ENCODE results near the gene STAT5A. TPM values are rescaled to one million over a fixed set of nuclear protein-coding genes. Genes with fewer than 3 reads are reported as not detected.

Gene STAT5A
- total and polyA plus RNA-seq, 2 donors from 2014 or later: 11.5 to 47.9 TPM

- H3K9me3 ChIP-seq (ENCODE audit: control insufficient read depth in 2 of 3, insufficient read depth in 1 of 3, low read length in 3 of 3): no peaks in the 10 kb centered on the region
- FAIRE-seq (no peak), DNase-seq (peak; percentile 53 to 89 (median 81))
- TF ChIP-seq, protein P1, sequence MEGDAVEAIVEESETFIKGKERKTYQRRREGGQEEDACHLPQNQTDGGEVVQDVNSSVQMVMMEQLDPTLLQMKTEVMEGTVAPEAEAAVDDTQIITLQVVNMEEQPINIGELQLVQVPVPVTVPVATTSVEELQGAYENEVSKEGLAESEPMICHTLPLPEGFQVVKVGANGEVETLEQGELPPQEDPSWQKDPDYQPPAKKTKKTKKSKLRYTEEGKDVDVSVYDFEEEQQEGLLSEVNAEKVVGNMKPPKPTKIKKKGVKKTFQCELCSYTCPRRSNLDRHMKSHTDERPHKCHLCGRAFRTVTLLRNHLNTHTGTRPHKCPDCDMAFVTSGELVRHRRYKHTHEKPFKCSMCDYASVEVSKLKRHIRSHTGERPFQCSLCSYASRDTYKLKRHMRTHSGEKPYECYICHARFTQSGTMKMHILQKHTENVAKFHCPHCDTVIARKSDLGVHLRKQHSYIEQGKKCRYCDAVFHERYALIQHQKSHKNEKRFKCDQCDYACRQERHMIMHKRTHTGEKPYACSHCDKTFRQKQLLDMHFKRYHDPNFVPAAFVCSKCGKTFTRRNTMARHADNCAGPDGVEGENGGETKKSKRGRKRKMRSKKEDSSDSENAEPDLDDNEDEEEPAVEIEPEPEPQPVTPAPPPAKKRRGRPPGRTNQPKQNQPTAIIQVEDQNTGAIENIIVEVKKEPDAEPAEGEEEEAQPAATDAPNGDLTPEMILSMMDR (IDR thresholded peaks at IDR 0.05; ENCODE audit: borderline replicate concordance, extremely low read depth, insufficient read depth): no peak
- no peaks in the 10 kb centered on the region for H3K36me3 ChIP-seq (ENCODE audit: control insufficient read depth in 2 of 3, insufficient read depth in 3 of 3, low read length in 3 of 3)
- peak overlapping the region; percentile 91 for H3K27ac ChIP-seq (ENCODE audit: low read depth in 2 of 2, low read length in 2 of 2)
- H3K9ac ChIP-seq (ENCODE audit: low read length in 3 of 3): peak overlapping the region in 2 of 3 donors; percentile 62 to 90
- H3K27me3 ChIP-seq (ENCODE audit: control insufficient read depth, insufficient read depth, low read length): no peaks in the 10 kb centered on the region
- H3K4me3 ChIP-seq (ENCODE audit: low read length in 3 of 3): peak overlapping the region; percentile 10 to 76 (median 38)
- intact Hi-C loops (cut with DNase I): no loop called here
- H3K4me1 ChIP-seq (ENCODE audit: control insufficient read depth in 2 of 3, insufficient read depth in 2 of 3, low read depth in 1 of 3, low read length in 3 of 3): peaks cover 0 to 6% (median 3%) of the 10 kb centered on the region in 3 donors
Measured at GRCh38 chr17:42276609-42277341, 11.5 kb upstream of the STAT5A start.

- peak overlapping the region; percentile 91 for H3K27ac ChIP-seq (ENCODE audit: low read depth in 2 of 2, low read length in 2 of 2)
- H3K4me3 ChIP-seq (ENCODE audit: low read length in 3 of 3): peak overlapping the region in 1 of 3 donors; percentile 76
- H3K36me3 ChIP-seq (ENCODE audit: control insufficient read depth in 2 of 3, insufficient read depth in 3 of 3, low read length in 3 of 3): no peaks in the 10 kb centered on the region
Measured at GRCh38 chr17:42277342-42277712, 11.0 kb upstream of the STAT5A start.

DNA sequence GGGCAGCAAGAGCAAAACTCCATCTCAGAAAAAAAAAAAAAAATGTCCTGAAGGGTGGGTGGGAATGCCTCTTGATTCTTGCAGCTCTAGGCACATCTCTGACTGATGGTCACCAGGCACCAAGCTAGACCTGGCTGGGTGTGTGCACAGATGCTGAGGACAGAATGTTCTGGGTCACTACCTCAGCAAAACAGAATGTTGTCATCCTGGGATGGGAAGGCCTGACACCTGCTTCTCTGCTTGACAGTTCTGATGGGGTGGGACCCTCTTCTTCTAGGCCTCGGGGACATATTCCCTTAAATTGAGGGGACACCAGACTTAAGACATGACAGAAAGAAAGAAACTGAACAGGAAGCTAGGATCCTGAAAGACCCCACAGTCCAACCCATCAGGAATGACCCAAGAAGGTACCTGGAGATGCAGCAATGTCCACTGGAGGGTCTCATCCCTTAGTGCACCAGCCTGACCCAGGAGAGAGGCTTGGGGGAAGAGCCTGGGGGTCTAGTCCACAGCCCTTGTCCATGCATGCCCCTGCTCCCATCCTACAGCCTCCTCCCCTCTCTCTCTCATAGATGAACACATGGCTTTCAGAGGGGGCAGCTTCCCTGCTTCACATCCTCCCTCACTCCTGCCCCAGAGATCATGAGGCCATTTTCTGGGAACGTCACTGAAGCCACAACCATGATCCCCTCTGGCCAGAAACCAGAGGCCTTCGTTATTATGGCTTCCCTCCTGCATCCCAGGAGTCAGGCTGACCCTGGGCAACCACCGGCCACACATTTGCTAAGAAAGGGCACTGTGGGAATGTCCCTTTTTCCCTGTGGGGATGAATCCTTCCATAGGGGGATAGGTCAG lies 8.3 kb upstream of the STAT5A start:
- no peaks in the 10 kb centered on the region for H3K9me3 ChIP-seq (ENCODE audit: control insufficient read depth in 2 of 3, insufficient read depth in 1 of 3, low read length in 3 of 3)
- TF ChIP-seq, protein P1 (IDR thresholded peaks at IDR 0.05; ENCODE audit: borderline replicate concordance, extremely low read depth, insufficient read depth): no peak
- DNase-seq (no peak), FAIRE-seq (no peak)
- H3K4me1 ChIP-seq (ENCODE audit: control insufficient read depth in 2 of 3, insufficient read depth in 2 of 3, low read depth in 1 of 3, low read length in 3 of 3): peaks cover 0 to 2% (median under 1%) of the 10 kb centered on the region in 3 donors
- H3K4me3 ChIP-seq (ENCODE audit: low read length in 3 of 3): no peak overlapping the region
- H3K36me3 ChIP-seq (ENCODE audit: control insufficient read depth in 2 of 3, insufficient read depth in 3 of 3, low read length in 3 of 3): no peaks in the 10 kb centered on the region
- intact Hi-C loops (cut with DNase I): no loop called here
- H3K27ac ChIP-seq (ENCODE audit: low read depth in 2 of 2, low read length in 2 of 2): no peak overlapping the region
- H3K9ac ChIP-seq (ENCODE audit: low read length in 3 of 3): no peak overlapping the region
- H3K27me3 ChIP-seq (ENCODE audit: control insufficient read depth, insufficient read depth, low read length): no peaks in the 10 kb centered on the region

More at GRCh38 chr17:42277342-42277712, 11.0 kb upstream of the STAT5A start:
- Histone ChIP-seq H3K9ac (ENCODE audit: low read length in 3 of 3) (no peak overlapping the region), H3K27me3 (ENCODE audit: control insufficient read depth, insufficient read depth, low read length) (no peaks in the 10 kb centered on the region), H3K9me3 (ENCODE audit: control insufficient read depth in 2 of 3, insufficient read depth in 1 of 3, low read length in 3 of 3) (no peaks in the 10 kb centered on the region), H3K4me1 (ENCODE audit: control insufficient read depth in 2 of 3, insufficient read depth in 2 of 3, low read depth in 1 of 3, low read length in 3 of 3) (peaks cover 0 to 6% (median 3%) of the 10 kb centered on the region in 3 donors)
- no peak for FAIRE-seq
- intact Hi-C loops (cut with DNase I): no loop called here
- no peak for DNase-seq
- TF ChIP-seq, protein P1 (IDR thresholded peaks at IDR 0.05; ENCODE audit: borderline replicate concordance, extremely low read depth, insufficient read depth): no peak
